AG09309 (cell line): ENCODE data around the gene MAN2A1.
A peak's percentile ranks its signal among the peaks of the same experiment; 100 is the strongest.

Experiments used
- DNase-seq: peaks from one replicate; pipeline ENCODE4 v3.0.0-alpha.2; 2010; ENCODE audit warnings: low read depth
- H3K4me3 ChIP-seq: 2 replicates; pipeline ENCODE4 v1.5.1; 2011; ENCODE audit warnings: mild to moderate bottlenecking, low read depth, low read length, moderate library complexity; ENCODE audit not compliant: control insufficient read depth
- TF ChIP-seq, protein P1 (sequence below): IDR thresholded peaks from 2 replicates; pipeline ENCODE4 v1.5.1; 2011; ENCODE audit warnings: mild to moderate bottlenecking, low read depth, low read length, inconsistent platforms; ENCODE audit not compliant: insufficient read depth, control insufficient read depth; ENCODE audit errors: missing control alignments

The MAN2A1 gene

DNA sequence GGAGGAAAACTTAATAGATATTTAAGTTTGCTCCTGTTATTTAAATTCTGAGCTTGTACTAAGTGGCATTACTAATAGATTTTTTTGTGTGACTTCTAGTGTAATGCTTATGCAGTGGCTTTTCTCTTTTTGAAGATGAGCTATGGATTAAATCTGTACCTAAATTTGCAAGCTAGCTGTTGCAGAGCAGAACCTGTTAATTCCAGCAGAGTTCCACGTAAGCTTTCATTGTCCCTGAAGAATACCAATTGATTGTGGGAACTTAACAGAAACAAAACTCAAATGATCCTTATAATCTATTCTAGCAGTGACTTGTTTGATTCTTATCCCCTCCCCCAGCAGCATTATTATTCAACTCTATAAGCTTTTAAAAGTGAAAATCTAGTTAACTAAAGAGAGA, 51.7 kb downstream of the MAN2A1 start:
- DNase-seq: no peak
- no peak overlapping the region for H3K4me3 ChIP-seq
- TF ChIP-seq, protein P1, sequence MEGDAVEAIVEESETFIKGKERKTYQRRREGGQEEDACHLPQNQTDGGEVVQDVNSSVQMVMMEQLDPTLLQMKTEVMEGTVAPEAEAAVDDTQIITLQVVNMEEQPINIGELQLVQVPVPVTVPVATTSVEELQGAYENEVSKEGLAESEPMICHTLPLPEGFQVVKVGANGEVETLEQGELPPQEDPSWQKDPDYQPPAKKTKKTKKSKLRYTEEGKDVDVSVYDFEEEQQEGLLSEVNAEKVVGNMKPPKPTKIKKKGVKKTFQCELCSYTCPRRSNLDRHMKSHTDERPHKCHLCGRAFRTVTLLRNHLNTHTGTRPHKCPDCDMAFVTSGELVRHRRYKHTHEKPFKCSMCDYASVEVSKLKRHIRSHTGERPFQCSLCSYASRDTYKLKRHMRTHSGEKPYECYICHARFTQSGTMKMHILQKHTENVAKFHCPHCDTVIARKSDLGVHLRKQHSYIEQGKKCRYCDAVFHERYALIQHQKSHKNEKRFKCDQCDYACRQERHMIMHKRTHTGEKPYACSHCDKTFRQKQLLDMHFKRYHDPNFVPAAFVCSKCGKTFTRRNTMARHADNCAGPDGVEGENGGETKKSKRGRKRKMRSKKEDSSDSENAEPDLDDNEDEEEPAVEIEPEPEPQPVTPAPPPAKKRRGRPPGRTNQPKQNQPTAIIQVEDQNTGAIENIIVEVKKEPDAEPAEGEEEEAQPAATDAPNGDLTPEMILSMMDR: no peak

DNA sequence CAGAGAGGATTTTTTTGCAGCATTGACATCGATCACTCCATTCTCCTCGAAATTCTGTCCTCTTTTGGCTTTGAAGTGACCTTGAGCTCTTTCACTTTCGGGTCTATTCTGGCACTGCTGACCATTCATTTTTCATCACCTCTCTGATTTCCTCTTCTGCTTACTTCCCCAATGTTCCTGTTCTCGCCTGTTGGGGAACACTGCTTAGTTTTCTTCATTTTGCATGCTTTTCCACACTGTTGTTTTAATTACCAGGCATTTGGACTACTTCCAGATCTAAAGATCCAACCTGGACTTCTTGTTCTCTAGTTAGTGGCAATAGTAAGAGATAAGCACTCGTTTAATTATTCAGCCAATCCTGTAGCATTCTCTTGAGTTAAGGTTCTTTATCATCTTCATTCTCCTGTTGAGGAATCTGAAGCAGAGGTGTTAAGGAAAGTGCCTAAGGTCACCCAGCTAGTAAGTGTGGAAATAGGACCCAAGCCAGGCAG, 53.4 kb downstream of the MAN2A1 start:
- TF ChIP-seq, protein P1: no peak
- H3K4me3 ChIP-seq: no peak overlapping the region
- no peak for DNase-seq

DNA sequence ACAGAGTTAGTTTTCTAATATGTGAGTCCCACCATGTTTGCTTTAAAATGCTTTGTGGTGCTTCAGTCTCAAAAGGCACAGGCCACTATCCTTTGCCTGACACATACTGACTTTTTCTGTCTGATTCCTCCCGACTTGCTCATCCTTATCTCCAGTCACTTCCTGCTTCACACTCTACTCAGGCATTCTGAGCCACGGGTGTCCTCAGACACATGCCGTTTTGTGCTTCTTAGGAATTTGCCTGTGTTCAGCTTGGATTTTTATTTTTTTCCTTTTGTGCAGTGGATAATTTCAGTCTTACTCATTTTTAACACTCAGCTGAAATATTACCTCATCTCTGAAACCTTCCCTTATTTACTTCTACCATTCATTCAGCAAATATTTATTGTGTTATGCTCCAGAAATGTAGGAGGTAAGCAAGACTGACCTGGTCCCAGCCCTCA, 54.1 kb downstream of the MAN2A1 start:
- TF ChIP-seq, protein P1: no peak
- no peak overlapping the region for H3K4me3 ChIP-seq

DNA sequence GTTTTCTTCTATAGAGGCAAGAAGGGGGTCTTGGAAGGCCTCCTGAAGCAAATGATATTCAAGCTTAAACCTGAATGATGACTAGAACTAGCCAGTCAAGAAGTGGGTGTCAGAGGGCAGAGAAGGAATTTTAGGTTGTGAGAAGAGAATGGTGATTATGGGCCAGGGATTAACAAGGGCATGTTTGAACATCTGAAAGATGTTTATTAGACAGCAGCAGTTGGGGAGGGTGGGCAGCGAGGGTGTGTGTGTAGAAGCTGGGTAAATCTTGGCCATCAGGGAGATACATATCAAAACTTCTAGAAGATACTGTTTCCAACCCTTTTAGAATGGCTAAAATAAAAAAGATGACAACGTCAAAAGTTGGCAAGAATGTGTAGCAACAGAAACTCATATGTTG, 54.5 kb downstream of the MAN2A1 start:
- TF ChIP-seq, protein P1: no peak
- H3K4me3 ChIP-seq: no peak overlapping the region
- no peak for DNase-seq

More for the DNA sequence above, 54.1 kb downstream of the MAN2A1 start:
- DNase-seq: peak; percentile 87

DNA sequence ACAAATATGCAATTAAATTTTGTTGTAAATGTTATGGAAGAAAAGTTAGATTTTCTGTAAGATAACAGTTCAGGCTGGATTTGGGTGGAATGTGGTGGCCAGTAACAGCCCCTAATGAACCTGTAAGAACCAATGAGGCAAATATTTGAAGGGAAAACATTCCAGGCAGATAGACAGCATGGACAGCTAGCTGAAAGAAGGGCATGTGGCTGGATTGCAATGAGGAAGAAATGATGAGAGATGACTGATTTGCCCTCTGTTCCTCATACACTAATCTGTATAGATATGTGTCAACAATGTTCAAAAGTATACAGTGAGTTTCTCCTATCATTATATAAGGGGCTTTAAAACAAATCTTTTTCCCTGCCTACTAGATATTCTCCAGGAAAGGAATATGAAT, 58.8 kb downstream of the MAN2A1 start:
- DNase-seq: no peak
- H3K4me3 ChIP-seq: no peak overlapping the region
- TF ChIP-seq, protein P1: no peak

DNA sequence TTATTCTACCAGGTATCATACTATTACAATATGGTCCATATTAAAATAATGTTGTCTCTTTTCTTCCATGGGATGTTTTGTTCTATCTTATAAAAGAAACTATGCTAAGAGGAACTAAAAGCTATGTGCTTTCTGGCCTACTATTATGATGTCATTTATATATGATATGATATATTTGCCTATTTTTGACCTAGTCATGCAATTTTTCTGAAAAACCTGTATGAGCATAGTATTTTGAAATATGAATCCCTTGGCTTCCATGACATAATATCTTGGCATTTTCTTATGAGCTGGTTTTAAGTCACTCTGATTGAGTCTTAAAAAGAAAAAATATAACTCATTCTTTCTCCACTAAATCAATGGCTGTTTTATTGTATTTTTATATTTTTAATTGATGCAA, 60.7 kb downstream of the MAN2A1 start:
- DNase-seq: no peak
- TF ChIP-seq, protein P1: no peak
- no peak overlapping the region for H3K4me3 ChIP-seq

DNA sequence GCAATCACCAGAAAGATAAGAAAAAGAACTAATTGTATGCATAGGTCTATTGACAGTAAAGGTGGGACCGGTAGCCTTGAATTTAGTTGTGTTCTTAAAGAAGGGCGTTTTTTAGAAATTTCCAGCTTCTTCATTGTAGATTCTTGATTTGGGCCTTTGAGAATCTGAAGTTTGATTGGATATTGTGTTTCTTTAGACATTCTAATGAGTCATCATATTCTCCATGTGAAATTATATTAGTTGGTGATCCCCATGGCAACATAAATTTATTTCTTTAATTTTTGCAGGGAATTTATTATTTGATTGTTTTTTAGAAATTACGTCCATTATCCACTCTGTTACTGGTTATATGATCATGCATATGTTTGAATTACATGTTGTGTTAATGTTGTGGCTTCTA, 63.6 kb downstream of the MAN2A1 start:
- H3K4me3 ChIP-seq: no peak overlapping the region
- TF ChIP-seq, protein P1: no peak
- no peak for DNase-seq
